Ramos (cell line): ENCODE data around the gene RRP15.

ENCODE experiments used
- in situ Hi-C: fragments of 300-500 bp; cut with MboI; formaldehyde crosslinking; loops from one replicate; pipeline ENCODE4 v1.14.3; 2022; ENCODE audit warnings: low sequenced_read_pairs; ENCODE audit not compliant: unreplicated experiment

Gene RRP15

GRCh38 chr1:218355278-218355677 is 70.2 kb downstream of the RRP15 start:
- in situ Hi-C loops, result no loop called here

GRCh38 chr1:218357211-218357892 is 72.3 kb downstream of the RRP15 start:
- in situ Hi-C loops, result no loop called here

GRCh38 chr1:218357893-218358232 is 72.8 kb downstream of the RRP15 start:
- in situ Hi-C loops, result no loop called here

GRCh38 chr1:218361298-218362065 is 76.4 kb downstream of the RRP15 start:
- in situ Hi-C loops, result no loop called here

- in situ Hi-C loops, result no loop called here
Measured at GRCh38 chr1:218362418-218363076, 77.5 kb downstream of the RRP15 start.

- in situ Hi-C loops, result no loop called here
Measured at GRCh38 chr1:218363141-218363540, 78.0 kb downstream of the RRP15 start.

GRCh38 chr1:218364028-218364710 is 79.1 kb downstream of the RRP15 start:
- in situ Hi-C loops, result no loop called here

GRCh38 chr1:218365226-218365999 is 80.3 kb downstream of the RRP15 start:
- in situ Hi-C loops, result no loop called here

GRCh38 chr1:218366322-218367052 is 81.4 kb downstream of the RRP15 start:
- in situ Hi-C loops, result no loop called here

GRCh38 chr1:218367118-218367517 is 82.0 kb downstream of the RRP15 start:
- in situ Hi-C loops, result no loop called here

GRCh38 chr1:218368686-218369085 is 83.6 kb downstream of the RRP15 start:
- in situ Hi-C loops, result no loop called here

GRCh38 chr1:218369688-218370511 is 84.8 kb downstream of the RRP15 start:
- in situ Hi-C loops, result no loop called here

- in situ Hi-C loops, result no loop called here
Measured at GRCh38 chr1:218371927-218372672, 87.0 kb downstream of the RRP15 start.

- in situ Hi-C loops, result no loop called here
Measured at GRCh38 chr1:218374401-218375353, 89.6 kb downstream of the RRP15 start.

- in situ Hi-C loops, result no loop called here
Measured at GRCh38 chr1:218376722-218377121, 91.6 kb downstream of the RRP15 start.

- in situ Hi-C loops, result no loop called here
Measured at GRCh38 chr1:218377143-218377660, 92.1 kb downstream of the RRP15 start.
